IPS-15b (cell line): ENCODE measurements around the gene ULK4.
"Not testable (repeated sequence)": the region's sequence is repeated elsewhere in the genome, so short reads cannot be mapped to it uniquely, and the experiment has no call there.

Experiments
- H3K27me3 ChIP-seq: one replicate; pipeline ENCODE4 v1.6.1; 2013; ENCODE audit warnings: low read length; ENCODE audit not compliant: control insufficient read depth, insufficient read depth
- H3K36me3 ChIP-seq: one replicate; pipeline ENCODE4 v1.6.1; 2013; ENCODE audit warnings: low read length; ENCODE audit not compliant: control insufficient read depth, insufficient read depth
- H3K4me1 ChIP-seq: one replicate; pipeline ENCODE4 v1.6.1; 2013; ENCODE audit warnings: mild to moderate bottlenecking, low read length; ENCODE audit not compliant: control insufficient read depth, insufficient read depth
- H3K4me3 ChIP-seq: one replicate; pipeline ENCODE4 v1.5.1; 2013; ENCODE audit warnings: low read depth, low read length
- H3K9ac ChIP-seq: one replicate; pipeline ENCODE4 v1.6.1; 2013; ENCODE audit warnings: low read depth, mild to moderate bottlenecking, low read length
- H3K9me3 ChIP-seq: one replicate; pipeline ENCODE4 v1.6.1; 2013; ENCODE audit warnings: mild to moderate bottlenecking, low read length; ENCODE audit not compliant: control insufficient read depth, insufficient read depth

ULK4 gene

DNA sequence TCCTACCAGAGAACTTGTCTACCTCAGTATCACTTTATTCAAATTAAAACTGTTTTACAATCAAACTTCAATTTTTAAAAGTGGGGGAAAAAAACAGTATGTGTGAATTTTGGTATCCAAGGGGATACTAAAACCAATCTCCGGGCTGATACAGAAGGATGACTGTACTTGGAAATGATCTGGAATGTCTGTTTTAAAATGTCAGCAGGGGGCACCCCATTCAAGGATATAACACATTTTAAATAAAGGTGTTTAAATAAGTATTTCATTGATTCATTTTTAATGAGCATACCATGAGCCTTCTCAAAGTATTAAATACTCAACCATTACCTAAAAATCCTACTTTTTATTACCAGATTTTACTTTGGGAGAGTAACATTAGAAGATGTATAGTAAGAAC, 67.9 kb downstream of the ULK4 start:
- no peak overlapping the region for H3K4me3 ChIP-seq
- no peaks in the 10 kb centered on the region for H3K27me3 ChIP-seq
- no peak overlapping the region for H3K9ac ChIP-seq
- H3K4me1 ChIP-seq = no peaks in the 10 kb centered on the region
- H3K9me3 ChIP-seq = peaks cover 3% of the 10 kb centered on the region
- no peaks in the 10 kb centered on the region for H3K36me3 ChIP-seq

DNA sequence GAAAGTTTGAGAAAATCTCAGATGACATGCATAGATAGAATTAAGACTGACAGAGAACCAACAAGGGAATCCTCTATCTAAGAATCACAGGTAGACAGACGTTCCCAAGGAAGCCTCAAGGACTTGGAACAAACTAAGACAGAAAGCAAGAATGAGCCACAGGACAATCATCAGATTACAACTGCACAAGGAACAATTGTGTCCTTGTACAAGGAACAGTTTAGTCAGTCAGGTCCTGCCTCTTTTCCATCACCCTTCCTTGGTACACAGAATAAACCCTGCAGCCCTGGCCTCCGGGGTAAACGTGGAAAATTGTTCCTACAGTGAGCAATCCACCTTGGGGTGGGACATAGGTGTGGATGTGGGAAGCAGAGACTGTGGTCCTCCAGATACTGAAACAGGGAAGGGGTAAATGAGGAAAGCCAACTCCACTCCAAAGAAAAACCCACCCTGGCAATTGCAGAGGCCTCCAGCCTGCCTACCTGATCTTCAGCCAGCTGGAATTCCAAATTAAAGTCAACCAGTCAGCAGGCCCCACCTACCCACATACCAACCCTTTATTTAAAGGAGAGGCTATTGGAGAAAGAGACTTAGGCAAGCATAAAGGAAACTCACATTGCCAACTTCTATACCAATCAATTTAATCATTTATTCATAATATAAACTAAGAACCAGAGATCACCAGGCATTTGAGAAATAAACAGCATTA, 73.4 kb downstream of the ULK4 start:
- Histone ChIP-seq H3K9ac (no peak overlapping the region), H3K27me3 (no peaks in the 10 kb centered on the region), H3K36me3 (no peaks in the 10 kb centered on the region), H3K9me3 (peaks cover 3% of the 10 kb centered on the region), H3K4me1 (no peaks in the 10 kb centered on the region), H3K4me3 (no peak overlapping the region)

DNA sequence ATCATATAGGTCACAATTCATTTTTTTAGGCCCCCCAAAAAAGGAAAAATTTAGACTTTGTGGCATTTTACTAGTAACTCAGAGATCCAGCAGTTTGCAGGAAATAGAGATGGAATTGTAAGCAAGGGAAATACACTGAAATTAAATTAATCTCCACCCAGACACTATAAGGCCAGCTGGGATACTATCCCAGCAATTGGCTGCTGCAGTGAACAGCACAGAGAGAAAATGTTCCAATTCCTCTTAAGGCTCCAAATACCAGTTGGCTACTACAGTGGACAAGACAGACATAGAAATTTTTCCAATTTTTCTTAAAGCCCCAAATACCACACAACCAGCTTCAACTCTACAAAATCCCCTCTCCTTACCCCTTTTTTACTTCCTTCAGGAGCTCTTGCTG, 78.9 kb downstream of the ULK4 start:
- Histone ChIP-seq H3K36me3 (no peaks in the 10 kb centered on the region), H3K4me1 (no peaks in the 10 kb centered on the region), H3K4me3 (no peak overlapping the region), H3K9me3 (no peaks in the 10 kb centered on the region), H3K9ac (no peak overlapping the region), H3K27me3 (no peaks in the 10 kb centered on the region)

DNA sequence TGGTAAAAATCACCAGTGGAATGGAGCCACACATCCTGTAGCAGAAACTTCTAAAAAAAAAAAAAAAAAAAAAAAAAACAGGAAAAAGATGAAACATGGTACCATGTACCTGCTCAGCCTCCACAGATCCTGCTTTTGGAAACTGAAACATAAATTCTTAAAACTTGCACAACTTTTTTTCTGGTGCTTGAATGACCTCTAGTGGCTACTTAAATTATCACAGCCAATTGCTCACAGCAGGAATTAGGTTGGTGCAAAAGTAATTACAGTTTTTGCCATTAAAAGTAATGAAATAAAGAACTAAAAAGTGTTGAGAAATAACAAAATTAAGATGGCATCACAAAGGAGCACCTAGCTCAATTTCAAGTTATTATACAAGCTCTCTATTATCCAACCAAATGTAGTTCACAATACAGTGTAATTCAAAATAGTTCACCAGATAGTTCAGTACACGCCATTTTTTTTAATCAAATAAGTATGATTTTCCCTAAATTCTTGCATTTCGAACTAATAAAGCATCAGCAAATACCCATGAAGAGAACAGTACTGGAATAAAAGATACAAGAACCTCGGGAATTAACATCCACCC, 80.6 kb downstream of the ULK4 start:
- Histone ChIP-seq H3K36me3 (no peaks in the 10 kb centered on the region), H3K4me3 (no peak overlapping the region), H3K9me3 (no peaks in the 10 kb centered on the region), H3K9ac (no peak overlapping the region), H3K4me1 (no peaks in the 10 kb centered on the region), H3K27me3 (no peaks in the 10 kb centered on the region)

DNA sequence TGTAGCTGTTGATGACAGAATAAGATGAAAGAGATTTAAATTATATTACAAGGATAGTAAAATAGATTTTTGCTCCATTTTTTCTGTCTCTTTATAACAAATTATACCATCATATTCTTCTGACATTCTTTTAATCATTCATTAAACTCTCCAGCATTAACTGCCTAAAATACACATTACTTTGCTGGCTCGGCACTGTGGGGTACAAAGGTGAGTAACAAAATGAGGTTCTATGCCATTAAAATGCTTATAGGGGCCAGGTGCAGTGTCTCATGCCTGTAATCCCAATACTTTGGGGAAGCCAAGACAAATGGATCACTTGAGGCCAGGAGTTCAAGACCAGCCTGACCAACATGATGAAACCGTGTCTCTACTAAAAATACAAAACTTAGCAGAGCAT, 81.5 kb downstream of the ULK4 start:
- H3K27me3 ChIP-seq = no peaks in the 10 kb centered on the region
- no peak overlapping the region for H3K9ac ChIP-seq
- no peaks in the 10 kb centered on the region for H3K9me3 ChIP-seq
- no peak overlapping the region for H3K4me3 ChIP-seq
- H3K4me1 ChIP-seq = no peaks in the 10 kb centered on the region
- no peaks in the 10 kb centered on the region for H3K36me3 ChIP-seq

DNA sequence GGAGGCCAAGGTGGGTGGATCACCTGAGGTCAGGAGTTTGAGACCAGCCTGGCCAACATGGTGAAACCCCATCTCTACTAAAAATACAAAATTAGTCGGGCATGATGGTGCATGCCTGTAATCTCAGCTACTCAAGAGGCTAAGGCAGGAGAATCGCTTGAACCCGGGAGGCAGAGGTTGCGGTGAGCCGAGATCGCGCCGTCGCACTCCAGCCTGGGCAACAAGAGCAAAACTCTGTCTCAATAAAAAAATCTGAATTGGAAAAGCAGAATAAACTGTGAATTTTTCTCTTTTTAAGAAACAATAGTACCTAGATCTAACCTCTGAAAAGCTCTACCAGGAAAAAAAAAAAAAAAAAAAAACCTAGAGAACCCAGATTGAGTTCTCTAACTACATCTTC, 84.2 kb downstream of the ULK4 start:
- not testable (repeated sequence) for H3K9ac ChIP-seq, H3K36me3 ChIP-seq, H3K4me3 ChIP-seq, H3K4me1 ChIP-seq, H3K27me3 ChIP-seq, H3K9me3 ChIP-seq

DNA sequence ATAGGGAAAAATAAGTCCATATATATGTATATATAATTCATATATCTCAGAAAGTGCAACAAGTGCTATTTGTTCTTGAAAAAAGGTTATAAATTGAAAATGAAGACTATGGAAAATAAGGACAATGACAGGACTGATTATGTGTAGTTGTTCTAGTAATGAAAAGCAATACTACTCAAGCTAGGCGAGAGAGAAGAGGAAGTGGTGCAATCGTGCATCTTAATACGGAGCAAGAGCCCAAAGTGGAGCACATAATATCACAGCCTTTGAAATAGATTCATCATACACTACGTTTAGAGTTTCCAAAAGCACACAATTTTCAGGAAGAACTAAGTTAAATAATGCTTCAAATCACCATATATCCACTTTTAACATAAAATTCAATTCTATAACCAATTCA, 87.9 kb downstream of the ULK4 start:
- no peaks in the 10 kb centered on the region for H3K9me3 ChIP-seq
- no peak overlapping the region for H3K4me3 ChIP-seq
- H3K36me3 ChIP-seq = no peaks in the 10 kb centered on the region
- H3K27me3 ChIP-seq = no peaks in the 10 kb centered on the region
- peaks cover 3% of the 10 kb centered on the region for H3K4me1 ChIP-seq
- H3K9ac ChIP-seq = no peak overlapping the region

DNA sequence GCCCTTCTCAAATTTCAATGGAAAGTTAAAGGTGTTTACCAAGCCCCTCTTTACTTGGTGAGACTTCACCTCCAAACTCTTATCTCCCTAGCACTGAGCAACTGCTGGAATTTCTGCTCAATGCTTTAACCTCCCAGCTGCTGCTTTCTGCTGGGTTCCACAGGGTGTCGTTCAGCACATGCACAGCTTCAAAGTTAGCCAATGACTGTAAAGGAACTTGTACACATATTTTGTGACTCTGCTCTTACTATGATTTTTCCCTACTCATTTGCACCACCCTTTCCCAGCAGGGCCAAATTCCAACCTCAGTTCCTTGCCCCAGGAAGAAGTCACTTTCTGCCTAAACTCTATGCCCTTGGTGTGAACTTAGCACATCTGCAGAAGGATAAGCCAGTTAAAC, 89.7 kb downstream of the ULK4 start:
- Histone ChIP-seq H3K36me3 (no peaks in the 10 kb centered on the region), H3K27me3 (no peaks in the 10 kb centered on the region), H3K4me1 (peaks cover 3% of the 10 kb centered on the region), H3K9ac (no peak overlapping the region), H3K4me3 (no peak overlapping the region), H3K9me3 (no peaks in the 10 kb centered on the region)

DNA sequence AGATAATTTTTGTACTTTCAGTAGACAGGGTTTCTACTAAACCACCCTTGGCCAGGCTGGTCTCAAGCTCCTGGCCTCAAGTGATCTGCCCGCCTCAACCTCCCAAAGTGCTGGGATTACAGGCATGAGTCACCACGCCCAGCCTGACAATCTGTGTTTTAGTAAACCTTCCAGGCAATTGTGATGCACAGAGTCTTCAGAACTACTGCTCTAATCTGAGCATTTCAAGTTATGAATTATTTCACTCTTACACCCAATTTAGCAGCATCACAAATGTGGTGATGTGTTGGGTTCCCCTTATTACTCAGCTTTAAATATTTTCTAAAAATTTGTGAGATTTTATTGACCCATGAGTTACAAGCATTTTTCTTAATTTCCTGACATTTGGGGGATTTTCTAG, 94.4 kb downstream of the ULK4 start:
- no peaks in the 10 kb centered on the region for H3K27me3 ChIP-seq
- H3K4me3 ChIP-seq = no peak overlapping the region

DNA sequence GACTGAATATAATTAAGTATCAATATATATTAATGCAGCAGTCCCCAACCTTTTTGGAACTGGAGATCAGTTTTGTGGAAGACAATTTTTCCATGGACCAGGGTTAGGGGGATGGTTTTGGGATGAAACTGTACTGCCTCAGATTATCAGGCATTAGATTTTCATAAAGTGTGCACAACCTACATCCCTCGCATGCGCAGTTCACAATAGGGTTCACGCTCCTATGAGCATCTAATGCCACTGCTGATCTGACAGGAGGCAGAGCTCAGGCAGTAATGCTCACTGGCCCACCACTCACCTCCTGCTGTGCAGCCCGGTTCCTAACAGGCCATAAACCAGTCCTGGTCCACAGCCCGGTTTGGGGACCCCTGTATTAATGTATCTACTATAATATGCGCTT, 95.6 kb downstream of the ULK4 start:
- no peak overlapping the region for H3K4me3 ChIP-seq
- no peaks in the 10 kb centered on the region for H3K9me3 ChIP-seq
- no peaks in the 10 kb centered on the region for H3K36me3 ChIP-seq
- no peaks in the 10 kb centered on the region for H3K27me3 ChIP-seq
- no peak overlapping the region for H3K9ac ChIP-seq
- no peaks in the 10 kb centered on the region for H3K4me1 ChIP-seq

More for the DNA sequence above, 94.4 kb downstream of the ULK4 start:
- Histone ChIP-seq H3K4me1 (peaks cover 3% of the 10 kb centered on the region), H3K9me3 (no peaks in the 10 kb centered on the region), H3K9ac (no peak overlapping the region), H3K36me3 (no peaks in the 10 kb centered on the region)

DNA sequence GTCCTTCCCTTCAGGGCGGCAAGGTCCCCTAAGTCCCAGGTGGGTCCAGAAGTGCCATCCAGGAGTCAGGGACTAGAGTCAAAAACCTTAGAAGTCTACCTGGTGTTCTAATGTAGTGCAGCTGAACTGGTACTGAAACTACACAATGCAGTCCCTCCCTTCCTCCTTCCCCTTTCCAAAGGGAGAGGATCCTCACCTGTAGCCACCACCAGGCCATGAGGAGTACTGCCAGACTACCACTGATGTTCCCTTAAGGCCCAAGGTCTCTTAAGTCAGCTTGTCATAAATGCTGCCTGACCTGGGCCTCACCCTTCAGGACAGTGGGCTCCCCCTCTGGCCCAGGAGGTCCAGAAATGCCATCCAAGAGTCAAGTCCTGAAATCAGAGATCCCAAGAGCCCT, 98.9 kb downstream of the ULK4 start:
- Histone ChIP-seq H3K9ac (no peak overlapping the region), H3K4me1 (no peaks in the 10 kb centered on the region), H3K9me3 (no peaks in the 10 kb centered on the region), H3K27me3 (no peaks in the 10 kb centered on the region), H3K4me3 (no peak overlapping the region), H3K36me3 (no peaks in the 10 kb centered on the region)

DNA sequence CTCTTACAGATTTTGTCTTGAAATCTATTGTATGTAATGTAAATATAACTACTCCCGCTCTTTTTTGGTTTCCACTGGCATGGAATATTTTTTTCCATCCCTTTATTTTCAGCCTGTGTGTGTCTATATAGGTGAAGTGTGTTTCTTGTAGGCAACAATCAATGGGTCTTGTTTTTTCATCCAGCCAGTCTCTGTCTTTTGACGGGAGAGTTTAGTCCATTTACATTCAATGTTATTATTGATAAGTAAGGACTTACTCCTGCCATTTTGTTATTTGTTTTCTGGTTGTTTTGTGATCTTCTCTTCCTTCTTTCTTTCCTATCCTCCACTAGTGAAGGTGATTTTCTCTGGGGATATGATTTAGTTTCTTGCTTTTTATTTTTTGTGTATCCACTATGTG, 101.4 kb downstream of the ULK4 start:
- not testable (repeated sequence) for H3K9me3 ChIP-seq, H3K4me3 ChIP-seq, H3K9ac ChIP-seq, H3K4me1 ChIP-seq, H3K27me3 ChIP-seq, H3K36me3 ChIP-seq
